Right lobe of liver (tissue), 6 donors: ENCODE results near the gene C1orf185. TPM values are rescaled to one million over a fixed set of nuclear protein-coding genes. Genes with fewer than 3 reads are reported as not detected.
A peak's percentile ranks its signal among the peaks of the same experiment; 100 is the strongest.

Experiments
- ATAC-seq, 4 donors: fragments of 200-7000 bp; cut with Tn5 transposase; one replicate each; pipeline ENCODE4 v1.9.1; 2020; ENCODE audit warnings: mild to moderate bottlenecking in 4 of 4, moderate library complexity in 4 of 4
- DNase-seq, 3 donors: peaks; one replicate each; pipeline ENCODE4 v3.0.0-alpha.2; 2020
- H3K27ac ChIP-seq, 3 donors: fragments of 200-600 bp; one replicate each; pipeline ENCODE4 v1.8.0; 2022
- H3K27me3 ChIP-seq, 2 donors: fragments of 200-600 bp; one replicate each; pipeline ENCODE4 v1.8.0; 2022
- H3K36me3 ChIP-seq, 4 donors: fragments of 200-600 bp; sonication (generic) in 1 of 4; one replicate each; pipeline versions ENCODE4 v1.5.1 to v1.8.0; 2017 to 2022; ENCODE audit warnings: control low read depth in 1 of 4
- H3K4me1 ChIP-seq, 4 donors: fragments of 200-600 bp; sonication (generic) in 1 of 4; one replicate each; pipeline versions ENCODE4 v1.5.1 to v1.8.0; 2017 to 2022; ENCODE audit warnings: control low read depth in 1 of 4
- H3K4me3 ChIP-seq, 3 donors: fragments of 200-600 bp; one replicate each; pipeline ENCODE4 v1.8.0; 2022
- H3K9me3 ChIP-seq, 4 donors: fragments of 200-600 bp; sonication (generic) in 1 of 4; one replicate each; pipeline versions ENCODE4 v1.5.1 to v1.8.0; 2017 to 2022; ENCODE audit warnings: control low read depth in 1 of 4
- POLR2A ChIP-seq: fragments of 450-650 bp; IDR thresholded peaks from one replicate; pipeline ENCODE4 v1.6.1; 2017; ENCODE audit warnings: antibody characterized with exemption, mild to moderate bottlenecking
- WGBS: methylation state at CpG from one replicate; pipeline ENCODE4 v1.1.6; 2018; ENCODE audit warnings: low coverage, low lambda C conversion rate; ENCODE audit not compliant: insufficient coverage; ENCODE audit errors: missing lambda C conversion rate; 5-methylcytosine and 5-hydroxymethylcytosine counted together
- intact Hi-C, 2 donors: fragments of 100-400 bp; cut with DNase I; formaldehyde crosslinking; loops; one replicate each; pipeline versions ENCODE4 v1.11.2 to v1.14.1; 2022
- total RNA-seq, 6 experiments: library from RNA; depleted of rRNA in 2 of 6; stranded (reverse); fragments of >200 nt in 2 of 6; fragmentation: NEBNext Ultra II Directional in 3 of 6; extraction: Animal tissue kit (Norgen Biotek cat#: 25700) in 3 of 6; gene quantifications; one replicate each; pipeline versions ENCODE4 v1.1.0 to v1.2.4, GENCODE V29; 2016 to 2023
- TF ChIP-seq, protein P1 (sequence below), 4 donors: fragments of 200-600 bp in 3 of 4; fragments of 450-650 bp in 1 of 4; IDR thresholded peaks; one replicate each; pipeline versions ENCODE4 v1.5.1 to v1.8.0; 2016 to 2022; ENCODE audit warnings: antibody characterized with exemption in 4 of 4, mild to moderate bottlenecking in 2 of 4
- donor health status: DM: no; HTN: yes; CAD: no.
- donor health status: DM: no; HTN: no; CAD: no.
- donor health status: DM: no; HTN: no; CAD: no.
- donor health status: DM: no; HTN: yes; CAD: no.
- donor health status: DM: no; HTN: yes; CAD: no.

C1orf185 gene
- total RNA-seq, 6 experiments from 2014 or later = not detected

- DNase-seq = no peak
- H3K4me1 ChIP-seq = no peaks in the 10 kb centered on the region
- no peak overlapping the region for H3K4me3 ChIP-seq
- intact Hi-C loops = no loop called here
- TF ChIP-seq, protein P1, sequence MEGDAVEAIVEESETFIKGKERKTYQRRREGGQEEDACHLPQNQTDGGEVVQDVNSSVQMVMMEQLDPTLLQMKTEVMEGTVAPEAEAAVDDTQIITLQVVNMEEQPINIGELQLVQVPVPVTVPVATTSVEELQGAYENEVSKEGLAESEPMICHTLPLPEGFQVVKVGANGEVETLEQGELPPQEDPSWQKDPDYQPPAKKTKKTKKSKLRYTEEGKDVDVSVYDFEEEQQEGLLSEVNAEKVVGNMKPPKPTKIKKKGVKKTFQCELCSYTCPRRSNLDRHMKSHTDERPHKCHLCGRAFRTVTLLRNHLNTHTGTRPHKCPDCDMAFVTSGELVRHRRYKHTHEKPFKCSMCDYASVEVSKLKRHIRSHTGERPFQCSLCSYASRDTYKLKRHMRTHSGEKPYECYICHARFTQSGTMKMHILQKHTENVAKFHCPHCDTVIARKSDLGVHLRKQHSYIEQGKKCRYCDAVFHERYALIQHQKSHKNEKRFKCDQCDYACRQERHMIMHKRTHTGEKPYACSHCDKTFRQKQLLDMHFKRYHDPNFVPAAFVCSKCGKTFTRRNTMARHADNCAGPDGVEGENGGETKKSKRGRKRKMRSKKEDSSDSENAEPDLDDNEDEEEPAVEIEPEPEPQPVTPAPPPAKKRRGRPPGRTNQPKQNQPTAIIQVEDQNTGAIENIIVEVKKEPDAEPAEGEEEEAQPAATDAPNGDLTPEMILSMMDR (IDR thresholded peaks at IDR 0.05) = no peak
- TF ChIP-seq POLR2A = no peak
- ATAC-seq = no peak
- 57% methylated on average over 3 of the region's 3 CpGs for WGBS
- no peaks in the 10 kb centered on the region for H3K36me3 ChIP-seq
- no peaks in the 10 kb centered on the region for H3K9me3 ChIP-seq
- no peak overlapping the region for H3K27ac ChIP-seq
- no peaks in the 10 kb centered on the region for H3K27me3 ChIP-seq
Observed at GRCh38 chr1:51100264-51100880, 1.7 kb upstream of the C1orf185 start.

GRCh38 chr1:51114137-51114536 is 12.1 kb downstream of the C1orf185 start:
- H3K27me3 ChIP-seq = no peaks in the 10 kb centered on the region
- no peak for DNase-seq
- no peaks in the 10 kb centered on the region for H3K9me3 ChIP-seq
- H3K4me3 ChIP-seq = no peak overlapping the region
- no peaks in the 10 kb centered on the region for H3K36me3 ChIP-seq
- intact Hi-C loops = no loop called here
- no peak for ATAC-seq
- H3K27ac ChIP-seq = no peak overlapping the region
- no peaks in the 10 kb centered on the region for H3K4me1 ChIP-seq
- TF ChIP-seq, protein P1 (IDR thresholded peaks at IDR 0.05) = no peak
- no peak for TF ChIP-seq POLR2A
- WGBS = 87% methylated on average over 6 of the region's 6 CpGs

GRCh38 chr1:51115714-51116404 is 13.8 kb downstream of the C1orf185 start:
- DNase-seq (no peak), ATAC-seq (no peak)
- 87% methylated on average over 7 of the region's 7 CpGs for WGBS
- H3K9me3 ChIP-seq = no peaks in the 10 kb centered on the region
- TF ChIP-seq, protein P1 (IDR thresholded peaks at IDR 0.05) = no peak
- no peak for TF ChIP-seq POLR2A
- intact Hi-C loops = no loop called here
- no peaks in the 10 kb centered on the region for H3K27me3 ChIP-seq
- no peaks in the 10 kb centered on the region for H3K4me1 ChIP-seq
- no peak overlapping the region for H3K27ac ChIP-seq
- H3K4me3 ChIP-seq = no peak overlapping the region
- H3K36me3 ChIP-seq = no peaks in the 10 kb centered on the region

GRCh38 chr1:51119331-51119730 is 17.3 kb downstream of the C1orf185 start:
- Histone ChIP-seq H3K4me1 (no peaks in the 10 kb centered on the region), H3K27me3 (no peaks in the 10 kb centered on the region), H3K9me3 (no peaks in the 10 kb centered on the region), H3K4me3 (no peak overlapping the region), H3K27ac (no peak overlapping the region), H3K36me3 (no peaks in the 10 kb centered on the region)
- no peak for TF ChIP-seq POLR2A
- TF ChIP-seq, protein P1 (IDR thresholded peaks at IDR 0.05) = no peak
- intact Hi-C loops = no loop called here
- DNase-seq (no peak), ATAC-seq (peak in 2 of 4 donors; percentile 16 to 51)
- WGBS = 44% methylated on average over 3 of the region's 3 CpGs
